ENCODE data around the gene TBC1D1. TPM values are rescaled to one million over a fixed set of nuclear protein-coding genes. Genes with fewer than 3 reads are reported as not detected.
A peak's percentile ranks its signal among the peaks of the same experiment; 100 is the strongest.
"Not testable (repeated sequence)": the region's sequence is repeated elsewhere in the genome, so short reads cannot be mapped to it uniquely, and the experiment has no call there.

Gene TBC1D1
- polyA plus RNA-seq, 3 donors = 23.3 to 70.0 (median 31.5) TPM

DNA sequence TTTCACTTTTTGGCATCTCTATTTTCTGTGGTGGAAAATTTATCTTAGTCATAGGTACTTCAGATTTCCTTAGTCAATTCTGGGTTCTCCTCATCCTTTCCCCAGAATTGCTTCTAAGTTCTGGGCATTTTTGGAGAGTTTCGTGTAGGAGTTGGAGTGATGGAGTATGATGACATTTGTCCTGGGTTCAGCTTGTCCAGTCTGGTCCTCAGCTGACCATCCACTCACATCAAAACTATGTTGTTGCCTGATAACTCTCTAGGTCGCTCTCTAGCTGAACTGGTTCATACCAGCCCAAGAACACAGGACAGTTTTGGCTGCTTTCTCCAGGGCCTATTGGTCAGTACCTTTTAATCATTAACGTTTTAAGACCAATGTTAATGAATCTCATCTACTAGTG, 82.6 kb downstream of the TBC1D1 start:
- intact Hi-C loops (cut with micrococcal nuclease) = loop anchor here (5.0 to 10.0 kb wide), 2 partner anchors 49 to 61 kb away; no protein-coding TSS in a partner anchor

DNA sequence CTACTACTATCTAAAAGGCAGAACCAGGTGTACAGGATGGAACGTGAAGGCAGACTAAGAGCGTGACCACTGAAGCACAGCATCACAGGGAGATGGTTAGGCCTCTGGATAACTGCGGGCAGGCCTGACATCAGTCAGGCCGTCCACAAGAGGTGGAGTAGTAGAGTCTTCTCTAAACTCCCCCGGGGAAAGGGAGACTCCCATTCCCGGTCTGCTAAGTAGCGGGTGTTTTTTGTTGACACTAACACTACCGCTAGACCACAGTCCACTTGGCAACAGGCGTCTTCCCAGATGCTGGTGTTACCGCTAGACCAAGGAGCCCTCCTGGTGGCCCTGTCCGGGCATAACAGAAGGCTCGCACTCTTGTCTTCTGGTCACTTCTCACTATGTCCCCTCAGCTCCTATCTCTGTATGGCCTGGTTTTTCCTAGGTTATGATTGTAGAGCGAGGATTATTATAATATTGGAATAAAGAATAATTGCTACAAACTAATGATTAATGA, 84.5 kb downstream of the TBC1D1 start:
- peaks cover 53% of the 10 kb centered on the region for H3K79me2 ChIP-seq (ENCODE audit: insufficient read depth, low read length)
- H3K36me3 Mint-ChIP-seq = peaks cover 5 to 25% of the 10 kb centered on the region in 2 donors
- H2AFZ ChIP-seq (ENCODE audit: insufficient read depth, low read depth, low read length, poor library complexity, severe bottlenecking); H3K27me3 ChIP-seq (ENCODE audit: control insufficient read depth in 2 of 2, insufficient read depth in 2 of 2, low read length in 2 of 2); H3K9ac ChIP-seq (ENCODE audit: insufficient read depth, low read length, poor library complexity, severe bottlenecking); H3K9me3 ChIP-seq (replicated peaks in 1 of 2; ENCODE audit: control insufficient read depth in 1 of 2, insufficient read depth in 1 of 2, low read length in 2 of 2); H3K27me3 Mint-ChIP-seq (ENCODE audit: low read depth in 3 of 3); H3K36me3 ChIP-seq (replicated peaks in 1 of 2; ENCODE audit: control insufficient read depth in 1 of 2, insufficient read depth in 2 of 2, low read length in 2 of 2); DNase-seq; H3K4me3 Mint-ChIP-seq; H3K27ac ChIP-seq (ENCODE audit: low read depth in 1 of 2, low read length in 2 of 2); H3K4me2 ChIP-seq (replicated peaks; ENCODE audit: extremely low read depth, low read length, poor library complexity, severe bottlenecking); H3K9me3 Mint-ChIP-seq; H3K4me3 ChIP-seq (replicated peaks in 1 of 3; ENCODE audit: low read depth in 2 of 3, low read length in 3 of 3): not testable (repeated sequence)
- intact Hi-C loops (cut with micrococcal nuclease) = loop anchor here (5.0 to 10.0 kb wide), 2 partner anchors 59 to 288 kb away; partner anchors contain the start of gene RELL1 (in 2 of the 2)
- peaks cover 30% of the 10 kb centered on the region for H4K20me1 ChIP-seq (ENCODE audit: insufficient read depth, low read length)
- H3K4me1 ChIP-seq (ENCODE audit: control insufficient read depth in 1 of 2, insufficient read depth in 2 of 2, low read length in 2 of 2) = peaks cover 22 to 29% of the 10 kb centered on the region in 2 donors
- peak overlapping the region in 2 of 7 donors; percentile 10 to 57 for H3K27ac Mint-ChIP-seq
- peaks cover 40% of the 10 kb centered on the region for H3K4me1 Mint-ChIP-seq
- 100% methylated on average over 7 of the region's 13 CpGs for WGBS (ENCODE audit: insufficient coverage)

More for the DNA sequence above, 82.6 kb downstream of the TBC1D1 start:
- Mint-ChIP-seq H3K27me3 (ENCODE audit: low read depth in 3 of 3) (peaks cover 0 to 3% (median 0%) of the 10 kb centered on the region in 3 donors), H3K27ac (no peak overlapping the region), H3K4me1 (peaks cover 30% of the 10 kb centered on the region), H3K36me3 (peaks cover 6 to 29% of the 10 kb centered on the region in 2 donors), H3K4me3 (no peak overlapping the region), H3K9me3 (peaks cover 0 to 5% (median 3%) of the 10 kb centered on the region in 7 donors)
- no peak overlapping the region for H2AFZ ChIP-seq (ENCODE audit: insufficient read depth, low read depth, low read length, poor library complexity, severe bottlenecking)
- peaks cover 0 to 9% of the 10 kb centered on the region in 2 donors for H3K36me3 ChIP-seq (replicated peaks in 1 of 2; ENCODE audit: control insufficient read depth in 1 of 2, insufficient read depth in 2 of 2, low read length in 2 of 2)
- DNase-seq = no peak
- WGBS (ENCODE audit: insufficient coverage) = 80% methylated on average over 1 of the region's 3 CpGs
- H3K9me3 ChIP-seq (replicated peaks in 1 of 2; ENCODE audit: control insufficient read depth in 1 of 2, insufficient read depth in 1 of 2, low read length in 2 of 2) = no peaks in the 10 kb centered on the region
- H3K27ac ChIP-seq (ENCODE audit: low read depth in 1 of 2, low read length in 2 of 2) = no peak overlapping the region
- H4K20me1 ChIP-seq (ENCODE audit: insufficient read depth, low read length) = peaks cover 31% of the 10 kb centered on the region
- no peak overlapping the region for H3K4me3 ChIP-seq (replicated peaks in 1 of 3; ENCODE audit: low read depth in 2 of 3, low read length in 3 of 3)
- H3K9ac ChIP-seq (ENCODE audit: insufficient read depth, low read length, poor library complexity, severe bottlenecking) = no peak overlapping the region
- TF ChIP-seq, protein P1, sequence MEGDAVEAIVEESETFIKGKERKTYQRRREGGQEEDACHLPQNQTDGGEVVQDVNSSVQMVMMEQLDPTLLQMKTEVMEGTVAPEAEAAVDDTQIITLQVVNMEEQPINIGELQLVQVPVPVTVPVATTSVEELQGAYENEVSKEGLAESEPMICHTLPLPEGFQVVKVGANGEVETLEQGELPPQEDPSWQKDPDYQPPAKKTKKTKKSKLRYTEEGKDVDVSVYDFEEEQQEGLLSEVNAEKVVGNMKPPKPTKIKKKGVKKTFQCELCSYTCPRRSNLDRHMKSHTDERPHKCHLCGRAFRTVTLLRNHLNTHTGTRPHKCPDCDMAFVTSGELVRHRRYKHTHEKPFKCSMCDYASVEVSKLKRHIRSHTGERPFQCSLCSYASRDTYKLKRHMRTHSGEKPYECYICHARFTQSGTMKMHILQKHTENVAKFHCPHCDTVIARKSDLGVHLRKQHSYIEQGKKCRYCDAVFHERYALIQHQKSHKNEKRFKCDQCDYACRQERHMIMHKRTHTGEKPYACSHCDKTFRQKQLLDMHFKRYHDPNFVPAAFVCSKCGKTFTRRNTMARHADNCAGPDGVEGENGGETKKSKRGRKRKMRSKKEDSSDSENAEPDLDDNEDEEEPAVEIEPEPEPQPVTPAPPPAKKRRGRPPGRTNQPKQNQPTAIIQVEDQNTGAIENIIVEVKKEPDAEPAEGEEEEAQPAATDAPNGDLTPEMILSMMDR (IDR thresholded peaks at IDR 0.05) = no peak
- no peak overlapping the region for H3K4me2 ChIP-seq (replicated peaks; ENCODE audit: extremely low read depth, low read length, poor library complexity, severe bottlenecking)
- H3K79me2 ChIP-seq (ENCODE audit: insufficient read depth, low read length) = peaks cover 46% of the 10 kb centered on the region
- H3K27me3 ChIP-seq (ENCODE audit: control insufficient read depth in 2 of 2, insufficient read depth in 2 of 2, low read length in 2 of 2) = no peaks in the 10 kb centered on the region
- peaks cover 19 to 27% of the 10 kb centered on the region in 2 donors for H3K4me1 ChIP-seq (ENCODE audit: control insufficient read depth in 1 of 2, insufficient read depth in 2 of 2, low read length in 2 of 2)

Measured in CD14-positive monocyte (primary cell).